ENCODE measurements around the gene SP3.

DNA sequence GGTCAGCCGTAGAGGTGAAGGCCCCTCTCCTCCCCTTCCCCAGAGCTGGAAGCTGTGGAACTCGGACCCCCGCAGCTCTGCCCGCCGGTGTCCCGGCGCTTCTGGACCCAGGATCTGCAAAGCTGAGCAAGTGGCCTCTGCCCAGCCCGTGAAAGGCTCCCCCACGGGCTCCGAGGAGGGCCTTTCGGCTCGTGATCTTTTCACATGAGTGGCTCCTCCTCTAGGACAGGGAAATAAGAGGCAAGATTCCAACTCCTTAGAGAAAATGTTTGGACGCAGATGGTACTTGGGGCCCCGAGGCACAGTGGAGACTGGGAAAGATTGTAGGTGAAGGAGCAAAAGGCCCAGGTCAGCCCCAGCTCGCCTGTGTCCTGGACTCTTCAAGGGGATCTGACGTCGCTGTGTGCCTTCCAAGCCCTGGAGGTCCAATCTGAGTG lies 48.2 kb upstream of the SP3 start:
- TF ChIP-seq POLR2A (IDR thresholded peaks at IDR 0.05) (no peak), POLR2AphosphoS5 (IDR thresholded peaks at IDR 0.05) (peak in 1 of 3 donors; percentile 16)
- TF ChIP-seq, protein P1, sequence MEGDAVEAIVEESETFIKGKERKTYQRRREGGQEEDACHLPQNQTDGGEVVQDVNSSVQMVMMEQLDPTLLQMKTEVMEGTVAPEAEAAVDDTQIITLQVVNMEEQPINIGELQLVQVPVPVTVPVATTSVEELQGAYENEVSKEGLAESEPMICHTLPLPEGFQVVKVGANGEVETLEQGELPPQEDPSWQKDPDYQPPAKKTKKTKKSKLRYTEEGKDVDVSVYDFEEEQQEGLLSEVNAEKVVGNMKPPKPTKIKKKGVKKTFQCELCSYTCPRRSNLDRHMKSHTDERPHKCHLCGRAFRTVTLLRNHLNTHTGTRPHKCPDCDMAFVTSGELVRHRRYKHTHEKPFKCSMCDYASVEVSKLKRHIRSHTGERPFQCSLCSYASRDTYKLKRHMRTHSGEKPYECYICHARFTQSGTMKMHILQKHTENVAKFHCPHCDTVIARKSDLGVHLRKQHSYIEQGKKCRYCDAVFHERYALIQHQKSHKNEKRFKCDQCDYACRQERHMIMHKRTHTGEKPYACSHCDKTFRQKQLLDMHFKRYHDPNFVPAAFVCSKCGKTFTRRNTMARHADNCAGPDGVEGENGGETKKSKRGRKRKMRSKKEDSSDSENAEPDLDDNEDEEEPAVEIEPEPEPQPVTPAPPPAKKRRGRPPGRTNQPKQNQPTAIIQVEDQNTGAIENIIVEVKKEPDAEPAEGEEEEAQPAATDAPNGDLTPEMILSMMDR (IDR thresholded peaks at IDR 0.05), result no peak
